ELF-1 (cell line): ENCODE measurements around the gene GSK3A.

ENCODE experiments used
- DNase-seq: peaks from one replicate; pipeline ENCODE4 v3.0.0-alpha.2; 2016; ENCODE audit warnings: low read depth, low spot score

Gene GSK3A

GRCh38 chr19:42249149-42249750 lies 6.8 kb upstream of the GSK3A start:
- DNase-seq = no peak

- no peak for DNase-seq
Observed at GRCh38 chr19:42248270-42249148, 6.1 kb upstream of the GSK3A start.

GRCh38 chr19:42247640-42248199 lies 5.3 kb upstream of the GSK3A start:
- DNase-seq = no peak

- no peak for DNase-seq
Observed at GRCh38 chr19:42246922-42247639, 4.7 kb upstream of the GSK3A start.

GRCh38 chr19:42246143-42246921 lies 3.9 kb upstream of the GSK3A start:
- DNase-seq = peak; percentile 76

- DNase-seq = no peak
Observed at GRCh38 chr19:42245231-42245630, 2.8 kb upstream of the GSK3A start.

GRCh38 chr19:42244347-42245220 lies 2.2 kb upstream of the GSK3A start:
- peak; percentile 98 for DNase-seq

- DNase-seq = no peak
Observed at GRCh38 chr19:42242069-42242511, 312 bp downstream of the GSK3A start.

- DNase-seq = no peak
Observed at GRCh38 chr19:42241279-42241678, 1.1 kb downstream of the GSK3A start.

GRCh38 chr19:42239544-42240220 lies 2.7 kb downstream of the GSK3A start:
- DNase-seq = no peak

- DNase-seq = no peak
Observed at GRCh38 chr19:42235181-42235580, 7.2 kb downstream of the GSK3A start.

- DNase-seq = no peak
Observed at GRCh38 chr19:42234364-42234763, 8.0 kb downstream of the GSK3A start.

- no peak for DNase-seq
Observed at GRCh38 chr19:42233678-42234292, 8.6 kb downstream of the GSK3A start.

- DNase-seq = no peak
Observed at GRCh38 chr19:42233106-42233505, 9.3 kb downstream of the GSK3A start.

- no peak for DNase-seq
Observed at GRCh38 chr19:42232435-42232834, 10.0 kb downstream of the GSK3A start.

GRCh38 chr19:42230571-42230970 lies 11.8 kb downstream of the GSK3A start:
- DNase-seq = no peak

GRCh38 chr19:42229855-42230351 lies 12.5 kb downstream of the GSK3A start:
- no peak for DNase-seq

- DNase-seq = no peak
Observed at GRCh38 chr19:42229301-42229854, 13.0 kb downstream of the GSK3A start.

- no peak for DNase-seq
Observed at GRCh38 chr19:42228641-42229040, 13.8 kb downstream of the GSK3A start.
